IMR-90 (cell line): ENCODE measurements around the gene SUGP2.

ENCODE experiments used
- MAFK ChIP-seq: IDR thresholded peaks from 2 replicates; pipeline ENCODE4 v1.6.1; 2012; ENCODE audit warnings: low read depth, low read length, improper control_type of control experiment
- POLR2A ChIP-seq: IDR thresholded peaks from 2 replicates; pipeline ENCODE4 v1.6.1; 2012; ENCODE audit warnings: mild to moderate bottlenecking, low read depth, low read length
- RAD21 ChIP-seq: IDR thresholded peaks from 2 replicates; pipeline ENCODE4 v1.6.1; 2012; ENCODE audit warnings: low read length, improper control_type of control experiment
- TF ChIP-seq, protein P1 (sequence below): conservative IDR thresholded peaks from 2 replicates; pipeline ENCODE4 v1.5.1; 2012; ENCODE audit warnings: mild to moderate bottlenecking, low read depth, low read length, improper control_type of control experiment

DNA sequence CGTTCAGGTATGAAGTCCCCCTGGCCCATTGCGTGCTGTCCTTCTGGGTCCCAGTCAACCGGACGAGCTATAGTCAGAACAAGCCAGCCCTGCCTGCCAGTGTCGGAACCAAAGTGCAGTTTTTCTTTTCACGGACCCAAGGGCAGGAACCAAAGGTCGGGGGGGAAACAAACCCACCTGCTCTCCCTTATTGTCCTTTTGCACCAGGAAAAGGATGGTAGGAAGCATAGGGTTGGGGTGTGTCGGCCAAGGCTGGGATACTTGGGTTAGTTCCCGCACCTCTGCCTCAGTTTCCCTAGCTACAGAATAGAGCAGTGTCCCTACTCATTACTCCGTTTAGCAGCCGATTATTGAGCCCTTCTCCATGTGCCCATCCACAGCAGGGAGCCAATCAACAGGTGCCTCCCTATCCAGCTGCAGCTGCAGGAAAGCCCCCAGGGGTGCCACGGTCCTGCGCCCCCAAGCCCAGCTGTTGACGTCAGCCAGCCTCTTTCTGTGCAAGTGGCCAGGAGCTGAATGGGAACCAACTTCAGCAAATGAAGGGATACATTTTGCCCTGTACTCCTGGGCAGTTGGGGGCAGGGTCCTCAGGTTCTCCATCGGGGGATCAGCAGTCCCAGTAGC lies 21.1 kb upstream of the SUGP2 start:
- TF ChIP-seq, protein P1, sequence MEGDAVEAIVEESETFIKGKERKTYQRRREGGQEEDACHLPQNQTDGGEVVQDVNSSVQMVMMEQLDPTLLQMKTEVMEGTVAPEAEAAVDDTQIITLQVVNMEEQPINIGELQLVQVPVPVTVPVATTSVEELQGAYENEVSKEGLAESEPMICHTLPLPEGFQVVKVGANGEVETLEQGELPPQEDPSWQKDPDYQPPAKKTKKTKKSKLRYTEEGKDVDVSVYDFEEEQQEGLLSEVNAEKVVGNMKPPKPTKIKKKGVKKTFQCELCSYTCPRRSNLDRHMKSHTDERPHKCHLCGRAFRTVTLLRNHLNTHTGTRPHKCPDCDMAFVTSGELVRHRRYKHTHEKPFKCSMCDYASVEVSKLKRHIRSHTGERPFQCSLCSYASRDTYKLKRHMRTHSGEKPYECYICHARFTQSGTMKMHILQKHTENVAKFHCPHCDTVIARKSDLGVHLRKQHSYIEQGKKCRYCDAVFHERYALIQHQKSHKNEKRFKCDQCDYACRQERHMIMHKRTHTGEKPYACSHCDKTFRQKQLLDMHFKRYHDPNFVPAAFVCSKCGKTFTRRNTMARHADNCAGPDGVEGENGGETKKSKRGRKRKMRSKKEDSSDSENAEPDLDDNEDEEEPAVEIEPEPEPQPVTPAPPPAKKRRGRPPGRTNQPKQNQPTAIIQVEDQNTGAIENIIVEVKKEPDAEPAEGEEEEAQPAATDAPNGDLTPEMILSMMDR: no peak
- TF ChIP-seq POLR2A (no peak), MAFK (no peak), RAD21 (no peak)
